Vagina (tissue), 2 donors: ENCODE results near the gene TSEN15. TPM values are rescaled to one million over a fixed set of nuclear protein-coding genes. Genes with fewer than 3 reads are reported as not detected.

ENCODE experiments used
- DNase-seq, 2 donors: peaks; one replicate each; pipeline ENCODE4 v3.0.0-alpha.2; 2017; ENCODE audit errors: extremely low spot score in 2 of 2
- H3K27ac ChIP-seq: fragments of 200-600 bp; sonication (generic); one replicate; pipeline ENCODE4 v1.5.1; 2019
- H3K27me3 ChIP-seq: fragments of 200-600 bp; sonication (generic); one replicate; pipeline ENCODE4 v1.5.1; 2019
- H3K36me3 ChIP-seq, 2 donors: fragments of 200-600 bp; sonication (generic); one replicate each; pipeline ENCODE4 v1.5.1; 2017 to 2019
- H3K4me1 ChIP-seq: fragments of 200-600 bp; sonication (generic); one replicate; pipeline ENCODE4 v1.5.1; 2019
- H3K4me3 ChIP-seq, 2 donors: fragments of 200-600 bp; sonication (generic); 1 replicate in 1 of 2; 2 replicates in 1 of 2; pipeline ENCODE4 v1.5.1; 2016 to 2019
- H3K9me3 ChIP-seq: fragments of 200-600 bp; sonication (generic); one replicate; pipeline ENCODE4 v1.5.1; 2019
- POLR2A ChIP-seq, 2 donors: fragments of 450-650 bp; IDR thresholded peaks; one replicate each; pipeline ENCODE4 v1.6.1; 2017; ENCODE audit warnings: antibody characterized with exemption in 2 of 2, mild to moderate bottlenecking in 2 of 2, moderate library complexity in 2 of 2
- POLR2AphosphoS5 ChIP-seq, 2 donors: sonication (generic); formaldehyde crosslinking; IDR thresholded peaks; one replicate each; pipeline ENCODE4 v1.9.0; 2017; ENCODE audit warnings: antibody characterized with exemption in 2 of 2, mild to moderate bottlenecking in 2 of 2, low read depth in 1 of 2; ENCODE audit not compliant: insufficient read depth in 1 of 2
- intact Hi-C: fragments of 100-400 bp; cut with DNase I; formaldehyde crosslinking; loops from one replicate; pipeline ENCODE4 v1.15.1; 2023
- total RNA-seq: library from RNA; depleted of rRNA; stranded (reverse); fragments of >200 nt; gene quantifications from one replicate; pipeline ENCODE4 v1.2.3, GENCODE V29; 2016
- TF ChIP-seq, protein P1 (sequence below), 3 experiments: fragments of 450-650 bp in 2 of 3; fragments of 200-600 bp in 1 of 3; sonication (generic) in 1 of 3; IDR thresholded peaks; one replicate each; pipeline ENCODE4 v1.5.1; 2017 to 2019; ENCODE audit warnings: antibody characterized with exemption in 3 of 3, mild to moderate bottlenecking in 2 of 3, moderate library complexity in 2 of 3

Gene TSEN15
- total RNA-seq, 1 donor from 2014 or later = 18.4 TPM

- no peak overlapping the region for H3K27ac ChIP-seq
- H3K27me3 ChIP-seq = no peaks in the 10 kb centered on the region
- no peak for DNase-seq
- H3K9me3 ChIP-seq = no peaks in the 10 kb centered on the region
- peaks cover 11% of the 10 kb centered on the region for H3K4me1 ChIP-seq
- H3K4me3 ChIP-seq = no peak overlapping the region
- intact Hi-C loops = no loop called here
- no peak for TF ChIP-seq POLR2AphosphoS5 (IDR thresholded peaks at IDR 0.05; ENCODE audit: insufficient read depth in 1 of 2, low read depth in 1 of 2)
- TF ChIP-seq, protein P1, sequence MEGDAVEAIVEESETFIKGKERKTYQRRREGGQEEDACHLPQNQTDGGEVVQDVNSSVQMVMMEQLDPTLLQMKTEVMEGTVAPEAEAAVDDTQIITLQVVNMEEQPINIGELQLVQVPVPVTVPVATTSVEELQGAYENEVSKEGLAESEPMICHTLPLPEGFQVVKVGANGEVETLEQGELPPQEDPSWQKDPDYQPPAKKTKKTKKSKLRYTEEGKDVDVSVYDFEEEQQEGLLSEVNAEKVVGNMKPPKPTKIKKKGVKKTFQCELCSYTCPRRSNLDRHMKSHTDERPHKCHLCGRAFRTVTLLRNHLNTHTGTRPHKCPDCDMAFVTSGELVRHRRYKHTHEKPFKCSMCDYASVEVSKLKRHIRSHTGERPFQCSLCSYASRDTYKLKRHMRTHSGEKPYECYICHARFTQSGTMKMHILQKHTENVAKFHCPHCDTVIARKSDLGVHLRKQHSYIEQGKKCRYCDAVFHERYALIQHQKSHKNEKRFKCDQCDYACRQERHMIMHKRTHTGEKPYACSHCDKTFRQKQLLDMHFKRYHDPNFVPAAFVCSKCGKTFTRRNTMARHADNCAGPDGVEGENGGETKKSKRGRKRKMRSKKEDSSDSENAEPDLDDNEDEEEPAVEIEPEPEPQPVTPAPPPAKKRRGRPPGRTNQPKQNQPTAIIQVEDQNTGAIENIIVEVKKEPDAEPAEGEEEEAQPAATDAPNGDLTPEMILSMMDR (IDR thresholded peaks at IDR 0.05) = no peak
- no peak for TF ChIP-seq POLR2A (IDR thresholded peaks at IDR 0.05)
- H3K36me3 ChIP-seq = no peaks in the 10 kb centered on the region
Observed at GRCh38 chr1:184032930-184033418, 18.6 kb upstream of the TSEN15 start.

GRCh38 chr1:184033711-184034167 is 17.8 kb upstream of the TSEN15 start:
- H3K27me3 ChIP-seq = no peaks in the 10 kb centered on the region
- H3K36me3 ChIP-seq = no peaks in the 10 kb centered on the region
- TF ChIP-seq POLR2AphosphoS5 (IDR thresholded peaks at IDR 0.05; ENCODE audit: insufficient read depth in 1 of 2, low read depth in 1 of 2) (no peak), POLR2A (IDR thresholded peaks at IDR 0.05) (no peak)
- TF ChIP-seq, protein P1 (IDR thresholded peaks at IDR 0.05) = no peak
- intact Hi-C loops = no loop called here
- no peaks in the 10 kb centered on the region for H3K9me3 ChIP-seq
- H3K4me1 ChIP-seq = peaks cover 9% of the 10 kb centered on the region
- no peak overlapping the region for H3K27ac ChIP-seq
- DNase-seq = no peak
- H3K4me3 ChIP-seq = no peak overlapping the region

- no peaks in the 10 kb centered on the region for H3K27me3 ChIP-seq
- TF ChIP-seq, protein P1 (IDR thresholded peaks at IDR 0.05) = no peak
- TF ChIP-seq POLR2A (IDR thresholded peaks at IDR 0.05) (no peak), POLR2AphosphoS5 (IDR thresholded peaks at IDR 0.05; ENCODE audit: insufficient read depth in 1 of 2, low read depth in 1 of 2) (no peak)
- intact Hi-C loops = no loop called here
Observed at GRCh38 chr1:184034761-184035379, 16.7 kb upstream of the TSEN15 start.

GRCh38 chr1:184035719-184036516 is 15.6 kb upstream of the TSEN15 start:
- no peak for TF ChIP-seq POLR2A (IDR thresholded peaks at IDR 0.05)
- TF ChIP-seq POLR2AphosphoS5 (IDR thresholded peaks at IDR 0.05; ENCODE audit: insufficient read depth in 1 of 2, low read depth in 1 of 2) = no peak
- TF ChIP-seq, protein P1 (IDR thresholded peaks at IDR 0.05) = no peak
- peaks cover 9% of the 10 kb centered on the region for H3K4me1 ChIP-seq
- intact Hi-C loops = no loop called here
- H3K27me3 ChIP-seq = no peaks in the 10 kb centered on the region
- H3K27ac ChIP-seq = no peak overlapping the region
- H3K36me3 ChIP-seq = no peaks in the 10 kb centered on the region
- no peak for DNase-seq
- peak overlapping the region; percentile 53 to 70 for H3K4me3 ChIP-seq
- no peaks in the 10 kb centered on the region for H3K9me3 ChIP-seq

More at GRCh38 chr1:184034761-184035379, 16.7 kb upstream of the TSEN15 start:
- DNase-seq = no peak
- Histone ChIP-seq H3K9me3 (no peaks in the 10 kb centered on the region), H3K4me3 (no peak overlapping the region), H3K27ac (no peak overlapping the region), H3K36me3 (no peaks in the 10 kb centered on the region), H3K4me1 (peaks cover 9% of the 10 kb centered on the region)
